HL-60 (cell line): ENCODE results near the gene CREBL2.

Source experiments
- CTCF ChIP-seq: IDR thresholded peaks from one replicate; pipeline ENCODE4 v1.5.1; 2011; ENCODE audit warnings: low read length, control low read depth, inconsistent platforms; ENCODE audit not compliant: insufficient read depth
- POLR2AphosphoS5 ChIP-seq: IDR thresholded peaks from 2 replicates; pipeline ENCODE4 v1.6.1; 2012; ENCODE audit warnings: low read depth
- SPI1 ChIP-seq: IDR thresholded peaks from 2 replicates; pipeline ENCODE4 v1.6.1; 2012; ENCODE audit warnings: low read depth, mild to moderate bottlenecking, borderline replicate concordance

- TF ChIP-seq CTCF (no peak), SPI1 (no peak), POLR2AphosphoS5 (no peak)
These were observed 12.8 kb upstream of the CREBL2 start for GRCh38 chr12:12598864-12599263.
